IPS DF 19.7 (cell line): ENCODE measurements around the gene IGF2.

Experiments used
- DNase-seq: peaks from one replicate; pipeline ENCODE4 v3.0.0-alpha.2; 2013; ENCODE audit warnings: low read depth, low spot score

The IGF2 gene

GRCh38 chr11:2122907-2123627 lies 16.1 kb downstream of the IGF2 start:
- no peak for DNase-seq

- DNase-seq: no peak
Measured at GRCh38 chr11:2122222-2122906, 16.8 kb downstream of the IGF2 start.

- DNase-seq: no peak
Measured at GRCh38 chr11:2121227-2122130, 17.7 kb downstream of the IGF2 start.

GRCh38 chr11:2120359-2121100 lies 18.7 kb downstream of the IGF2 start:
- DNase-seq: no peak

GRCh38 chr11:2118677-2119076 lies 20.5 kb downstream of the IGF2 start:
- DNase-seq: no peak

- no peak for DNase-seq
Measured at GRCh38 chr11:2116680-2117079, 22.5 kb downstream of the IGF2 start.

GRCh38 chr11:2115308-2115707 lies 23.9 kb downstream of the IGF2 start:
- DNase-seq: no peak

- no peak for DNase-seq
Measured at GRCh38 chr11:2114430-2115241, 24.6 kb downstream of the IGF2 start.

- no peak for DNase-seq
Measured at GRCh38 chr11:2113776-2114175, 25.4 kb downstream of the IGF2 start.

- no peak for DNase-seq
Measured at GRCh38 chr11:2110521-2110920, 28.7 kb downstream of the IGF2 start.

- DNase-seq: no peak
Measured at GRCh38 chr11:2109541-2110019, 29.6 kb downstream of the IGF2 start.

GRCh38 chr11:2108675-2109491 lies 30.3 kb downstream of the IGF2 start:
- DNase-seq: no peak

GRCh38 chr11:2107941-2108630 lies 31.1 kb downstream of the IGF2 start:
- no peak for DNase-seq

GRCh38 chr11:2107521-2107920 lies 31.7 kb downstream of the IGF2 start:
- no peak for DNase-seq

GRCh38 chr11:2106583-2107209 lies 32.5 kb downstream of the IGF2 start:
- DNase-seq: no peak

GRCh38 chr11:2105511-2105910 lies 33.7 kb downstream of the IGF2 start:
- DNase-seq: no peak

- no peak for DNase-seq
Measured at GRCh38 chr11:2104524-2105440, 34.4 kb downstream of the IGF2 start.
